GM19438 (cell line): ENCODE results near the gene SNRNP35.
"Not testable (repeated sequence)": the region's sequence is repeated elsewhere in the genome, so short reads cannot be mapped to it uniquely, and the experiment has no call there.

Source experiments
- ATAC-seq: cut with Tn5 transposase; IDR thresholded peaks from one replicate; pipeline ENCODE4 v1.9.1; 2021; ENCODE audit warnings: low read depth; ENCODE audit not compliant: unreplicated experiment

SNRNP35 gene

GRCh38 chr12:123487428-123487827 is 29.5 kb downstream of the SNRNP35 start:
- no peak for ATAC-seq

- ATAC-seq, result no peak
Observed at GRCh38 chr12:123488539-123489230, 30.7 kb downstream of the SNRNP35 start.

GRCh38 chr12:123489580-123489979 is 31.6 kb downstream of the SNRNP35 start:
- ATAC-seq, result no peak

GRCh38 chr12:123490089-123490488 is 32.1 kb downstream of the SNRNP35 start:
- ATAC-seq, result no peak

- ATAC-seq, result no peak
Observed at GRCh38 chr12:123491056-123491455, 33.1 kb downstream of the SNRNP35 start.

GRCh38 chr12:123491481-123491880 is 33.5 kb downstream of the SNRNP35 start:
- no peak for ATAC-seq

- not testable (repeated sequence) for ATAC-seq
Observed at GRCh38 chr12:123492339-123493039, 34.5 kb downstream of the SNRNP35 start.

GRCh38 chr12:123494124-123494851 is 36.3 kb downstream of the SNRNP35 start:
- ATAC-seq, result no peak

- no peak for ATAC-seq
Observed at GRCh38 chr12:123497065-123497464, 39.1 kb downstream of the SNRNP35 start.

- ATAC-seq, result no peak
Observed at GRCh38 chr12:123498126-123498825, 40.3 kb downstream of the SNRNP35 start.

GRCh38 chr12:123499332-123499731 is 41.4 kb downstream of the SNRNP35 start:
- ATAC-seq, result no peak

- no peak for ATAC-seq
Observed at GRCh38 chr12:123502163-123502704, 44.3 kb downstream of the SNRNP35 start.

- no peak for ATAC-seq
Observed at GRCh38 chr12:123506059-123506842, 48.3 kb downstream of the SNRNP35 start.

GRCh38 chr12:123506843-123507236 is 48.9 kb downstream of the SNRNP35 start:
- no peak for ATAC-seq

- ATAC-seq, result no peak
Observed at GRCh38 chr12:123512838-123513665, 55.1 kb downstream of the SNRNP35 start.

GRCh38 chr12:123513805-123514204 is 55.9 kb downstream of the SNRNP35 start:
- no peak for ATAC-seq

- not testable (repeated sequence) for ATAC-seq
Observed at GRCh38 chr12:123514582-123515221, 56.8 kb downstream of the SNRNP35 start.

GRCh38 chr12:123516216-123516780 is 58.4 kb downstream of the SNRNP35 start:
- ATAC-seq, result no peak
